Panc1 (cell line): Measurements from ENCODE around the gene TMEM266. TPM values are rescaled to one million over a fixed set of nuclear protein-coding genes. Genes with fewer than 3 reads are reported as not detected.

Source experiments
- ATAC-seq: fragments of 200-7000 bp; cut with Tn5 transposase; 2 replicates; pipeline ENCODE4 v1.9.1; 2020; ENCODE audit warnings: mild to moderate bottlenecking, moderate library complexity
- BruUV-seq: library from RNA; stranded (reverse); fragments of 400-500 nt; replicated peaks from 2 replicates; lab custom pipeline; 2021; lab: Mats Ljungman, UMichigan
- CTCF ChIA-PET: fragments of 300-600 bp; sonication (Branson Sonifier 250); formaldehyde crosslinking; loops from one replicate; lab custom pipeline; 2022; ENCODE audit warnings: antibody characterized with exemption; lab: Charles Lee
- POLR2A ChIA-PET: fragments of 300-600 bp; sonication (Branson Sonifier 250); formaldehyde crosslinking; loops from one replicate; lab custom pipeline; 2022; ENCODE audit warnings: antibody characterized with exemption; lab: Charles Lee
- DNase-seq: peaks from one replicate; pipeline ENCODE4 v3.0.0-alpha.2; 2010; ENCODE audit warnings: low read depth, low spot score
- H3K27ac ChIP-seq: 2 replicates; pipeline ENCODE4 v1.5.1; 2011; ENCODE audit warnings: mild to moderate bottlenecking, low read length, inconsistent platforms
- H3K27me3 ChIP-seq: fragments of 200-500 bp; sonication (Bioruptor generic); 2 replicates; pipeline ENCODE4 v1.6.0; 2014; ENCODE audit warnings: low read length, inconsistent platforms; ENCODE audit not compliant: control insufficient read depth, insufficient read depth
- H3K36me3 ChIP-seq: fragments of 200-500 bp; sonication (Bioruptor generic); 2 replicates; pipeline ENCODE4 v1.5.1; 2014; ENCODE audit warnings: inconsistent platforms, mild to moderate bottlenecking, low read length, moderate library complexity; ENCODE audit not compliant: control insufficient read depth, insufficient read depth
- H3K4me1 ChIP-seq: 2 replicates; pipeline ENCODE4 v1.5.1; 2011; ENCODE audit warnings: inconsistent platforms, mild to moderate bottlenecking, low read length, moderate library complexity; ENCODE audit not compliant: control insufficient read depth, insufficient read depth
- H3K4me3 ChIP-seq, 2 experiments: 2 replicates each; pipeline ENCODE4 v1.5.1; 2011 to 2012; ENCODE audit warnings: low read depth in 2 of 2, low read length in 2 of 2, mild to moderate bottlenecking in 2 of 2, inconsistent platforms in 1 of 2, moderate library complexity in 1 of 2
- H3K9me3 ChIP-seq: fragments of 200-500 bp; sonication (Bioruptor generic); 2 replicates; pipeline ENCODE4 v1.5.1; 2014; ENCODE audit warnings: low read depth, mild to moderate bottlenecking, inconsistent platforms, low read length, moderate library complexity; ENCODE audit not compliant: control insufficient read depth, insufficient read depth
- CTCF ChIP-seq: fragments of 450-650 bp; IDR thresholded peaks from 2 replicates; pipeline ENCODE4 v1.5.1; 2017; ENCODE audit warnings: mild to moderate bottlenecking
- POLR2AphosphoS5 ChIP-seq: IDR thresholded peaks from 2 replicates; pipeline ENCODE4 v1.6.1; 2012; ENCODE audit warnings: mild to moderate bottlenecking, low read depth, low read length, moderate library complexity
- REST ChIP-seq, 2 experiments: IDR thresholded peaks; 2 replicates each; pipeline ENCODE4 v1.6.1; 2011 to 2012; ENCODE audit warnings: low read depth in 2 of 2, control low read depth in 1 of 2, low read length in 1 of 2, mild to moderate bottlenecking in 1 of 2, moderate library complexity in 1 of 2; ENCODE audit not compliant: insufficient read depth in 1 of 2
- SIN3A ChIP-seq: IDR thresholded peaks from 2 replicates; pipeline ENCODE4 v1.6.1; 2012; ENCODE audit warnings: low read depth, mild to moderate bottlenecking, low read length, moderate library complexity, borderline replicate concordance; ENCODE audit not compliant: insufficient read depth
- TCF7L2 ChIP-seq: IDR thresholded peaks from 2 replicates; pipeline ENCODE4 v1.6.1; 2011; ENCODE audit warnings: mild to moderate bottlenecking, low read depth, low read length, inconsistent platforms
- in situ Hi-C: cut with HindIII; loops from 2 replicates; pipeline ENCODE4 v1.10.0; 2016; ENCODE audit warnings: low sequenced_read_pairs, low pct_unique_long_range_greater_than_20kb
- intact Hi-C: fragments of 100-400 bp; cut with micrococcal nuclease; formaldehyde crosslinking; loops from one replicate; pipeline ENCODE4 v1.10.0; 2022; ENCODE audit not compliant: unreplicated experiment
- total RNA-seq: library from RNA; stranded (reverse); gene quantifications from one replicate; pipeline ENCODE4 v1.2.1, GENCODE V29; 2021; ENCODE audit not compliant: unreplicated experiment

Gene TMEM266
- total RNA-seq, 1 experiment from 2014 or later = 0.21 TPM

GRCh38 chr15:76098685-76099084 is 38.9 kb downstream of the TMEM266 start:
- in situ Hi-C loops = no loop called here

GRCh38 chr15:76099388-76099787 is 39.6 kb downstream of the TMEM266 start:
- Histone ChIP-seq H3K27me3 (peaks cover 14% of the 10 kb centered on the region), H3K27ac (no peak overlapping the region), H3K9me3 (no peaks in the 10 kb centered on the region), H3K4me1 (no peaks in the 10 kb centered on the region), H3K36me3 (no peaks in the 10 kb centered on the region), H3K4me3 (no peak overlapping the region)
- ChIA-PET POLR2A (no interaction called here), CTCF (no interaction called here)
- DNase-seq = no peak
- TF ChIP-seq TCF7L2 = no peak
- TF ChIP-seq POLR2AphosphoS5 = no peak
- no peak for TF ChIP-seq SIN3A
- no peak for TF ChIP-seq CTCF
- TF ChIP-seq REST (IDR thresholded peaks at IDR 0.05; ENCODE audit: insufficient read depth in 1 of 2, low read depth in 2 of 2, low read length in 1 of 2) = no peak
- no peak for ATAC-seq
- intact Hi-C loops (no loop called here), in situ Hi-C loops (no loop called here)
- no TSS peak for BruUV-seq

More at GRCh38 chr15:76098685-76099084, 38.9 kb downstream of the TMEM266 start:
- BruUV-seq = no TSS peak
- TF ChIP-seq CTCF (no peak), TCF7L2 (no peak), REST (IDR thresholded peaks at IDR 0.05; ENCODE audit: insufficient read depth in 1 of 2, low read depth in 2 of 2, low read length in 1 of 2) (no peak), SIN3A (no peak), POLR2AphosphoS5 (no peak)
- H3K4me3 ChIP-seq = no peak overlapping the region
- no peak for DNase-seq
- no peaks in the 10 kb centered on the region for H3K4me1 ChIP-seq
- H3K27me3 ChIP-seq = peaks cover 14% of the 10 kb centered on the region
- intact Hi-C loops = no loop called here
- no peak overlapping the region for H3K27ac ChIP-seq
- ChIA-PET POLR2A (no interaction called here), CTCF (no interaction called here)
- ATAC-seq = no peak
- no peaks in the 10 kb centered on the region for H3K9me3 ChIP-seq
- no peaks in the 10 kb centered on the region for H3K36me3 ChIP-seq
